ENCODE data around the gene PERCC1.

PERCC1 gene

GRCh38 chr16:1458336-1458976 is 27.6 kb downstream of the PERCC1 start:
- no peaks in the 10 kb centered on the region for H3K9me3 ChIP-seq (ENCODE audit: control insufficient read depth, insufficient read depth, low read length)
- no peaks in the 10 kb centered on the region for H3K27me3 ChIP-seq (ENCODE audit: control insufficient read depth, insufficient read depth, low read length)
- no peak overlapping the region for H3K4me3 ChIP-seq (ENCODE audit: low read depth, low read length)
- no peaks in the 10 kb centered on the region for H3K4me1 ChIP-seq (ENCODE audit: control insufficient read depth, insufficient read depth, low read length)
- H3K36me3 ChIP-seq (ENCODE audit: control insufficient read depth, insufficient read depth, low read length), result peaks cover 40% of the 10 kb centered on the region
- no peak overlapping the region for H3K9ac ChIP-seq (ENCODE audit: low read depth, low read length)

- H3K27me3 ChIP-seq (ENCODE audit: control insufficient read depth, insufficient read depth, low read length), result no peaks in the 10 kb centered on the region
- no peaks in the 10 kb centered on the region for H3K9me3 ChIP-seq (ENCODE audit: control insufficient read depth, insufficient read depth, low read length)
- H3K4me3 ChIP-seq (ENCODE audit: low read depth, low read length), result no peak overlapping the region
- no peak overlapping the region for H3K9ac ChIP-seq (ENCODE audit: low read depth, low read length)
- H3K4me1 ChIP-seq (ENCODE audit: control insufficient read depth, insufficient read depth, low read length), result no peaks in the 10 kb centered on the region
- peaks cover 37% of the 10 kb centered on the region for H3K36me3 ChIP-seq (ENCODE audit: control insufficient read depth, insufficient read depth, low read length)
Measured at GRCh38 chr16:1458977-1459341, 28.1 kb downstream of the PERCC1 start.

- no peaks in the 10 kb centered on the region for H3K27me3 ChIP-seq (ENCODE audit: control insufficient read depth, insufficient read depth, low read length)
- peaks cover 35% of the 10 kb centered on the region for H3K36me3 ChIP-seq (ENCODE audit: control insufficient read depth, insufficient read depth, low read length)
- no peak overlapping the region for H3K9ac ChIP-seq (ENCODE audit: low read depth, low read length)
- no peak overlapping the region for H3K4me3 ChIP-seq (ENCODE audit: low read depth, low read length)
- H3K9me3 ChIP-seq (ENCODE audit: control insufficient read depth, insufficient read depth, low read length), result no peaks in the 10 kb centered on the region
- no peaks in the 10 kb centered on the region for H3K4me1 ChIP-seq (ENCODE audit: control insufficient read depth, insufficient read depth, low read length)
Measured at GRCh38 chr16:1459967-1460366, 29.1 kb downstream of the PERCC1 start.

GRCh38 chr16:1460602-1461138 is 29.8 kb downstream of the PERCC1 start:
- no peaks in the 10 kb centered on the region for H3K4me1 ChIP-seq (ENCODE audit: control insufficient read depth, insufficient read depth, low read length)
- H3K9me3 ChIP-seq (ENCODE audit: control insufficient read depth, insufficient read depth, low read length), result no peaks in the 10 kb centered on the region
- H3K4me3 ChIP-seq (ENCODE audit: low read depth, low read length), result no peak overlapping the region
- no peaks in the 10 kb centered on the region for H3K27me3 ChIP-seq (ENCODE audit: control insufficient read depth, insufficient read depth, low read length)
- H3K36me3 ChIP-seq (ENCODE audit: control insufficient read depth, insufficient read depth, low read length), result peaks cover 28% of the 10 kb centered on the region
- no peak overlapping the region for H3K9ac ChIP-seq (ENCODE audit: low read depth, low read length)

GRCh38 chr16:1461146-1461545 is 30.3 kb downstream of the PERCC1 start:
- Histone ChIP-seq H3K27me3 (ENCODE audit: control insufficient read depth, insufficient read depth, low read length) (no peaks in the 10 kb centered on the region), H3K9me3 (ENCODE audit: control insufficient read depth, insufficient read depth, low read length) (no peaks in the 10 kb centered on the region), H3K4me1 (ENCODE audit: control insufficient read depth, insufficient read depth, low read length) (no peaks in the 10 kb centered on the region), H3K9ac (ENCODE audit: low read depth, low read length) (no peak overlapping the region), H3K4me3 (ENCODE audit: low read depth, low read length) (no peak overlapping the region), H3K36me3 (ENCODE audit: control insufficient read depth, insufficient read depth, low read length) (peaks cover 24% of the 10 kb centered on the region)

- Histone ChIP-seq H3K36me3 (ENCODE audit: control insufficient read depth, insufficient read depth, low read length) (peaks cover 9% of the 10 kb centered on the region), H3K27me3 (ENCODE audit: control insufficient read depth, insufficient read depth, low read length) (no peaks in the 10 kb centered on the region), H3K9me3 (ENCODE audit: control insufficient read depth, insufficient read depth, low read length) (no peaks in the 10 kb centered on the region), H3K9ac (ENCODE audit: low read depth, low read length) (no peak overlapping the region), H3K4me3 (ENCODE audit: low read depth, low read length) (no peak overlapping the region), H3K4me1 (ENCODE audit: control insufficient read depth, insufficient read depth, low read length) (no peaks in the 10 kb centered on the region)
Measured at GRCh38 chr16:1464196-1464893, 33.5 kb downstream of the PERCC1 start.

- Histone ChIP-seq H3K36me3 (ENCODE audit: control insufficient read depth, insufficient read depth, low read length) (peaks cover 9% of the 10 kb centered on the region), H3K4me1 (ENCODE audit: control insufficient read depth, insufficient read depth, low read length) (no peaks in the 10 kb centered on the region), H3K9me3 (ENCODE audit: control insufficient read depth, insufficient read depth, low read length) (no peaks in the 10 kb centered on the region), H3K9ac (ENCODE audit: low read depth, low read length) (no peak overlapping the region), H3K4me3 (ENCODE audit: low read depth, low read length) (no peak overlapping the region), H3K27me3 (ENCODE audit: control insufficient read depth, insufficient read depth, low read length) (no peaks in the 10 kb centered on the region)
Measured at GRCh38 chr16:1464894-1465566, 34.2 kb downstream of the PERCC1 start.

GRCh38 chr16:1465567-1465915 is 34.7 kb downstream of the PERCC1 start:
- Histone ChIP-seq H3K27me3 (ENCODE audit: control insufficient read depth, insufficient read depth, low read length) (no peaks in the 10 kb centered on the region), H3K4me3 (ENCODE audit: low read depth, low read length) (no peak overlapping the region), H3K36me3 (ENCODE audit: control insufficient read depth, insufficient read depth, low read length) (peaks cover 9% of the 10 kb centered on the region), H3K9me3 (ENCODE audit: control insufficient read depth, insufficient read depth, low read length) (no peaks in the 10 kb centered on the region), H3K4me1 (ENCODE audit: control insufficient read depth, insufficient read depth, low read length) (no peaks in the 10 kb centered on the region), H3K9ac (ENCODE audit: low read depth, low read length) (no peak overlapping the region)

- Histone ChIP-seq H3K9me3 (ENCODE audit: control insufficient read depth, insufficient read depth, low read length) (no peaks in the 10 kb centered on the region), H3K36me3 (ENCODE audit: control insufficient read depth, insufficient read depth, low read length) (peaks cover 5% of the 10 kb centered on the region), H3K27me3 (ENCODE audit: control insufficient read depth, insufficient read depth, low read length) (no peaks in the 10 kb centered on the region), H3K4me3 (ENCODE audit: low read depth, low read length) (no peak overlapping the region), H3K4me1 (ENCODE audit: control insufficient read depth, insufficient read depth, low read length) (no peaks in the 10 kb centered on the region), H3K9ac (ENCODE audit: low read depth, low read length) (no peak overlapping the region)
Measured at GRCh38 chr16:1466054-1466453, 35.2 kb downstream of the PERCC1 start.

- H3K27me3 ChIP-seq (ENCODE audit: control insufficient read depth, insufficient read depth, low read length), result no peaks in the 10 kb centered on the region
- no peaks in the 10 kb centered on the region for H3K4me1 ChIP-seq (ENCODE audit: control insufficient read depth, insufficient read depth, low read length)
- H3K9ac ChIP-seq (ENCODE audit: low read depth, low read length), result no peak overlapping the region
- H3K36me3 ChIP-seq (ENCODE audit: control insufficient read depth, insufficient read depth, low read length), result peaks cover 2% of the 10 kb centered on the region
- H3K9me3 ChIP-seq (ENCODE audit: control insufficient read depth, insufficient read depth, low read length), result no peaks in the 10 kb centered on the region
- H3K4me3 ChIP-seq (ENCODE audit: low read depth, low read length), result no peak overlapping the region
Measured at GRCh38 chr16:1466968-1467521, 36.2 kb downstream of the PERCC1 start.

GRCh38 chr16:1468426-1468810 is 37.5 kb downstream of the PERCC1 start:
- Histone ChIP-seq H3K36me3 (ENCODE audit: control insufficient read depth, insufficient read depth, low read length) (peaks cover 2% of the 10 kb centered on the region), H3K4me1 (ENCODE audit: control insufficient read depth, insufficient read depth, low read length) (no peaks in the 10 kb centered on the region), H3K4me3 (ENCODE audit: low read depth, low read length) (no peak overlapping the region), H3K9me3 (ENCODE audit: control insufficient read depth, insufficient read depth, low read length) (no peaks in the 10 kb centered on the region), H3K9ac (ENCODE audit: low read depth, low read length) (no peak overlapping the region), H3K27me3 (ENCODE audit: control insufficient read depth, insufficient read depth, low read length) (no peaks in the 10 kb centered on the region)
